Calu3 (cell line): ENCODE data around the gene TMCC1. TPM values are rescaled to one million over a fixed set of nuclear protein-coding genes. Genes with fewer than 3 reads are reported as not detected.
"Not testable (repeated sequence)": the region's sequence is repeated elsewhere in the genome, so short reads cannot be mapped to it uniquely, and the experiment has no call there.

Experiments used
- BruUV-seq: library from RNA; stranded (reverse); fragments of 400-500 nt; replicated peaks from 2 replicates; lab custom pipeline; 2021; lab: Mats Ljungman, UMichigan
- CTCF ChIA-PET: fragments of 300-600 bp; sonication (Branson Sonifier 250); formaldehyde crosslinking; loops from one replicate; lab custom pipeline; 2022; ENCODE audit warnings: antibody characterized with exemption; lab: Charles Lee
- DNase-seq: peaks from one replicate; pipeline ENCODE4 v3.0.0; 2022
- H3K27ac Mint-ChIP-seq: one replicate; pipeline ENCODE4 v1.8.0; 2022; ENCODE audit warnings: mixed read lengths; ENCODE audit not compliant: unreplicated experiment
- H3K27me3 Mint-ChIP-seq: one replicate; pipeline ENCODE4 v1.8.0; 2022; ENCODE audit warnings: mixed read lengths; ENCODE audit not compliant: unreplicated experiment
- H3K36me3 Mint-ChIP-seq: one replicate; pipeline ENCODE4 v1.8.0; 2022; ENCODE audit warnings: mild to moderate bottlenecking, moderate library complexity, mixed read lengths; ENCODE audit not compliant: insufficient read depth, unreplicated experiment
- H3K4me1 Mint-ChIP-seq: one replicate; pipeline ENCODE4 v1.8.0; 2022; ENCODE audit warnings: mild to moderate bottlenecking, low read depth, mixed read lengths; ENCODE audit not compliant: unreplicated experiment
- H3K4me3 Mint-ChIP-seq: one replicate; pipeline ENCODE4 v1.8.0; 2022; ENCODE audit warnings: mild to moderate bottlenecking, low read depth, moderate library complexity, mixed read lengths; ENCODE audit not compliant: unreplicated experiment
- H3K9me3 Mint-ChIP-seq: one replicate; pipeline ENCODE4 v1.8.0; 2022; ENCODE audit warnings: low read depth, mixed read lengths; ENCODE audit not compliant: unreplicated experiment
- intact Hi-C: fragments of 100-400 bp; cut with micrococcal nuclease; formaldehyde crosslinking; loops from one replicate; pipeline ENCODE4 v1.10.0; 2022; ENCODE audit not compliant: unreplicated experiment
- total RNA-seq: library from RNA; stranded (reverse); gene quantifications from 2 replicates; pipeline ENCODE4 v1.2.3, GENCODE V29; 2022
- TF ChIP-seq, protein P1 (sequence below): fragments of 200-600 bp; IDR thresholded peaks from one replicate; pipeline ENCODE4 v1.8.0; 2022; ENCODE audit warnings: antibody characterized with exemption; ENCODE audit not compliant: unreplicated experiment

The TMCC1 gene
- total RNA-seq, 1 experiment from 2014 or later = 57.2 TPM

- TF ChIP-seq, protein P1, sequence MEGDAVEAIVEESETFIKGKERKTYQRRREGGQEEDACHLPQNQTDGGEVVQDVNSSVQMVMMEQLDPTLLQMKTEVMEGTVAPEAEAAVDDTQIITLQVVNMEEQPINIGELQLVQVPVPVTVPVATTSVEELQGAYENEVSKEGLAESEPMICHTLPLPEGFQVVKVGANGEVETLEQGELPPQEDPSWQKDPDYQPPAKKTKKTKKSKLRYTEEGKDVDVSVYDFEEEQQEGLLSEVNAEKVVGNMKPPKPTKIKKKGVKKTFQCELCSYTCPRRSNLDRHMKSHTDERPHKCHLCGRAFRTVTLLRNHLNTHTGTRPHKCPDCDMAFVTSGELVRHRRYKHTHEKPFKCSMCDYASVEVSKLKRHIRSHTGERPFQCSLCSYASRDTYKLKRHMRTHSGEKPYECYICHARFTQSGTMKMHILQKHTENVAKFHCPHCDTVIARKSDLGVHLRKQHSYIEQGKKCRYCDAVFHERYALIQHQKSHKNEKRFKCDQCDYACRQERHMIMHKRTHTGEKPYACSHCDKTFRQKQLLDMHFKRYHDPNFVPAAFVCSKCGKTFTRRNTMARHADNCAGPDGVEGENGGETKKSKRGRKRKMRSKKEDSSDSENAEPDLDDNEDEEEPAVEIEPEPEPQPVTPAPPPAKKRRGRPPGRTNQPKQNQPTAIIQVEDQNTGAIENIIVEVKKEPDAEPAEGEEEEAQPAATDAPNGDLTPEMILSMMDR = no peak
- H3K27ac Mint-ChIP-seq = no peak overlapping the region
- no peak overlapping the region for H3K4me3 Mint-ChIP-seq
- peaks cover 2% of the 10 kb centered on the region for H3K9me3 Mint-ChIP-seq
- intact Hi-C loops = no loop called here
- CTCF ChIA-PET = interaction anchor here (0.6 kb wide), 1 partner anchor 13 kb away, joined by 4 read pairs; no protein-coding TSS in a partner anchor
- peaks cover 15% of the 10 kb centered on the region for H3K4me1 Mint-ChIP-seq
- no TSS peak for BruUV-seq
- peaks cover 13% of the 10 kb centered on the region for H3K36me3 Mint-ChIP-seq
- H3K27me3 Mint-ChIP-seq = no peaks in the 10 kb centered on the region
- DNase-seq = no peak
These were observed 134.7 kb downstream of the TMCC1 start for GRCh38 chr3:129758785-129759320.

DNA sequence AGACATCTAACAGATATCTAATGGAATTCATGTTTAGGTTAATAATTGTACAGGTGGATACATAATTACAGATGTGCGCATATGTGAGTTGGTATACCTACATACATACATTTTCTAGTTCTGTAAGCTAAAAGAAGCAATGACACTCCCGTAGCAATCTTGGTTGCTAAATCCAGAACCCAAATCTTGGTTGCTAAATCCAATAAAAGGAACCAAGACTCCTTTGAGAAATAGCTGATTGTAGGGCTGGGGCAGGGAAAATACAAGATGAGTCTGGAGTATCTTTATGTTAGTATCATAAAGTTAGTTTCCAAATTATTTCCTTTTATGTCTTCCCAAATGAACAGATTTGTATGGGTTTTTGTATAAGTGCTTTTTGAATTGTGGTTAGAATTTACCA lies 135.2 kb downstream of the TMCC1 start:
- Mint-ChIP-seq H3K4me3 (no peak overlapping the region), H3K36me3 (peaks cover 13% of the 10 kb centered on the region), H3K27me3 (no peaks in the 10 kb centered on the region), H3K4me1 (peaks cover 14% of the 10 kb centered on the region), H3K27ac (no peak overlapping the region), H3K9me3 (peaks cover 2% of the 10 kb centered on the region)
- no peak for DNase-seq
- intact Hi-C loops = no loop called here
- CTCF ChIA-PET = interaction anchor here (0.6 kb wide), 1 partner anchor 14 kb away, joined by 4 read pairs; no protein-coding TSS in a partner anchor
- TF ChIP-seq, protein P1 = no peak
- BruUV-seq = no TSS peak

DNA sequence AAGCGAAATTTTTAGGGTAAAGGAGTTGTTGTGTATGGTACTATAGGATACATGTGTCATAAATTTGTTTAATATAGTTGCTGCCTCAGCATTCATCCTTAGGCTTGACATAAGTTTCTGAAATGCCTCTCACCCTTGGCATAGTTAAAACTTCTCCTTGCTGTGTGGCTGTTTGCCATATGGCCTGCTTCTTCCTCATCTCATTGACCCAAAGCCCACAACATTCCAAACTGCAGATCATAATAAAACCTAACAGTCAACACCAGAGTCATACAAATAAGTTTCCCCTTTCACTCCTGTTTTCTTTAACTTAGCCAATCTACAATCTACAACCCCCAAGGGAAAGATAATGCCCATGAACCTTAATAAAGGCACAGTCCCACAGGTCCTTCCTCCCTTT lies 136.6 kb downstream of the TMCC1 start:
- H3K36me3 Mint-ChIP-seq = peaks cover 13% of the 10 kb centered on the region
- H3K4me1 Mint-ChIP-seq = peaks cover 14% of the 10 kb centered on the region
- H3K4me3 Mint-ChIP-seq = no peak overlapping the region
- TF ChIP-seq, protein P1 = no peak
- CTCF ChIA-PET = interaction anchor here (1.0 kb wide), 1 partner anchor 13 kb away, joined by 3 read pairs; no protein-coding TSS in a partner anchor
- H3K27me3 Mint-ChIP-seq = no peaks in the 10 kb centered on the region
- H3K9me3 Mint-ChIP-seq = peaks cover 5% of the 10 kb centered on the region
- BruUV-seq = no TSS peak
- no peak overlapping the region for H3K27ac Mint-ChIP-seq
- intact Hi-C loops = no loop called here
- no peak for DNase-seq

- H3K4me1 Mint-ChIP-seq, BruUV-seq, H3K27ac Mint-ChIP-seq, H3K36me3 Mint-ChIP-seq, intact Hi-C loops, H3K4me3 Mint-ChIP-seq, DNase-seq, H3K9me3 Mint-ChIP-seq, H3K27me3 Mint-ChIP-seq: not testable (repeated sequence)
- CTCF ChIA-PET = interaction anchor here (0.7 kb wide), 1 partner anchor 23 kb away, joined by 4 read pairs; no protein-coding TSS in a partner anchor
These were observed 142.4 kb downstream of the TMCC1 start for GRCh38 chr3:129751105-129751504.

GRCh38 chr3:129749692-129750091 lies 143.8 kb downstream of the TMCC1 start:
- no peaks in the 10 kb centered on the region for H3K27me3 Mint-ChIP-seq
- peaks cover 5% of the 10 kb centered on the region for H3K36me3 Mint-ChIP-seq
- peaks cover 9% of the 10 kb centered on the region for H3K4me1 Mint-ChIP-seq
- no peak overlapping the region for H3K27ac Mint-ChIP-seq
- TF ChIP-seq, protein P1 = no peak
- CTCF ChIA-PET = no interaction called here
- BruUV-seq = no TSS peak
- intact Hi-C loops = no loop called here
- peaks cover 3% of the 10 kb centered on the region for H3K9me3 Mint-ChIP-seq
- H3K4me3 Mint-ChIP-seq = no peak overlapping the region
- DNase-seq = no peak
